Activated CD8-positive, alpha-beta memory T cell treated with anti-CD3 and anti-CD28 coated beads for 4 hours (primary cell): ENCODE results near the gene U2AF2.
A peak's percentile ranks its signal among the peaks of the same experiment; 100 is the strongest.

Experiments
- DNase-seq, 2 donors: peaks; one replicate each; pipeline ENCODE4 v3.0.0-alpha.2; 2020; ENCODE audit warnings: low read depth in 2 of 2

The U2AF2 gene

DNA sequence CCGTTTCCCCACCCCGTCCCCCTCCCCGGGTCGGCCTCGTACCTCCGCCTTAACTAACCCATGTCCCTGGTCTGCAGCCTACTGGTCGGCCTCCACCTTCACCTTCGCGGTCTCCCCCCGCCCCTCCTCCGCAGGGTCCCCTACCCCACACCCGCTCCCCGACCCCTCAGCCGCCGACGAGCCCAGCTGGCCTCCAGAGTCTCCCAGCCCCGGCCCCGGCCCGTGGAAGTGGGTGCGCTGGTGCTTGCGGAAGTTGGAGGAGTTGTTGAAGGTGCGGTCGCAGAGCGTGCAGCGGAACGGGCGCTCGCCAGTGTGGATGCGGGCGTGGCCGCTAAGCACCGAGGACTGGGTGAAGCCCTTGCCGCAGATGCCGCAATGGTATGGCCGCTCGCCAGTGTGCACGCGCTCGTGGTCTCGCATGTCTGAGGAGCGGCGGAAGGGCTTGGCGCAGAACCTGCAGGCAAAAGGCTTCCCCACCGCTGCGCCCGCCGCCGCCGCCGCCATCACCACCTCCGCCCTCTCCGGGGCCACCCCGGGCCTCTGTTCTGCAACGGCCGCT, 33.1 kb upstream of the U2AF2 start:
- DNase-seq = no peak

GRCh38 chr19:55622242-55622969, 32.4 kb upstream of the U2AF2 start:
- DNase-seq = no peak

GRCh38 chr19:55623130-55623529, 31.7 kb upstream of the U2AF2 start:
- no peak for DNase-seq

GRCh38 chr19:55623561-55623960, 31.3 kb upstream of the U2AF2 start:
- no peak for DNase-seq

DNA sequence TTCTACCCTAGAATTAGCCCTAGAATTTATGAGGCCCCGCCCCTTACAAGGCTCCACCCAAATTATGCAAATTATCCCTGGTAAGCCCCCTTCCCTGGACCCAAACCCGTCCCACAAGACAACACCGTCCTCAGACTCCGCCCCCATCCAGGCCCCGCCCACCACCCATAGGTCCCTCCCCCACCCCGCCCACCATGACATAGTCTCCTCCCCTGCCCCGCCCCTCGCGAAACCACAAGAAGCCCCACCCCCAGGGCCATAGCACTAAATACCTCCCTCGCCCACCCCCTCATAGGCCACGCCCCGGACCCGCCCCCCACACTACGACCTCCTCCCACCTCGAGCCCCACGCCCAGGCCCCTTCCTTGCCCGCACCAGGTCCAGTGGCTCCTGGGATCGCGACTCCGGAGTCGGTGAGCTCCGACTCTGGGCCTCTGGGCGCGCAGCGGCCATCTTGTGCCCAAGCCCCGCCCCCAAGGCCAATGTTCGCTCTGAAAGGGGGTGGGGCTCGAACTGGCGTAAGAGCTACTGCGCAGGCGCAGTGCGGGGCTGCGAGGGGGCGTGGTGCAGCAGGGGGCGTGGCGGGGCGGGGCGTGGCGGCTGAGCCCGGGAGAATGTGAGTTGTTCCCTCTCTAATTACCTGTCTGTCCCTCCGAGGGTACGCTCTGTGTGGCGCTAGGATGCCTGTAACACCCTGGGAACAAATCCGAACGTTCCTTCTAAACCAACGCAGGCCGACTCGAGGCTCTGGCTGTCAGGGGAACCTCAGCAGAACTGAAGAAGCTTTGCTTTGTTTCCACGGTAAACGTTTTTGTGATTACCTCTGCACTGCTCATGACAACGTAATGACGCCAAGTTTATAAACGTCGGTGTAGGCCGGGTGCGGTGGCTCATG, 30.5 kb upstream of the U2AF2 start, which contains the start of gene ZNF784:
Gene ZNF784, minus strand, starts transcription at position 458 of the 895 bp plus-strand sequence. Its CDS starts 5 bp downstream, at position 453.
- DNase-seq = peak; percentile 83 to 87

DNA sequence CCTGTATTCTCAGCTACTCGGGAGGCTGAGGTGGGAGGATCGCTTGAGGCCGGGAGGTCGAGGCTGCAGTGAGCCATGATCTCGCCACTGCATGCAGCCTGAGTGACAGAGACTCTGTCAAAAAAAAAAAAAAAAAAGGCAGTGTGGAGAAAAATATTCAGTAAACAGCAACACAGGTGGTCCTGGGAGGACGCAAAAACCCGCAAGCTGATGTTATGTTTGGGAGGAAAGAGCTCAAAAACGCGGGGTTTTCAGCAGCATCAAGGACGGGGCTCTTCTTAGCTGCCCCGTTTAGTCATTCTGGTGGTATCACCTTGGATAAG, 29.9 kb upstream of the U2AF2 start:
- no peak for DNase-seq

GRCh38 chr19:55626350-55626749, 28.5 kb upstream of the U2AF2 start:
- DNase-seq = peak in 1 of 2 donors; percentile 44

GRCh38 chr19:55632463-55632834, 22.4 kb upstream of the U2AF2 start:
- peak; percentile 80 to 81 for DNase-seq

DNA sequence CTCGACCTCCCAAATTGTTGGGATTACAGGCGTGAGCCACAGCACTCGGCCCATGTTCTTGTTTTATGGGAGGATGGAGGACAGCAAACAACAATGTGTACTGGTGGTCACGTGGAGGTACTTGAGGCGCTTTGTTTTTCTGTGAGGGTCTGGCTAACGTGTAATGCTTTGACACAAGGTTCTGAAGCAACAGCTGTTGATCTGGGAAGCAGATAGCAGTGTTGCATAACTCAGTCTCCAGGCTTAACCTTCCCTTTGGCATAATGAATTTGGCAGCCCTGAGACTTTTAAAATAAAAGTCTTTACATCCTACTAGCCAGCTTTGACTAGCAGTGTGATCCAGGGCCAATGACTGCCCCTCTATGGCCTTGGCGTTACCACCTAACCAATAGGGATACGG, 21.0 kb upstream of the U2AF2 start:
- no peak for DNase-seq

DNA sequence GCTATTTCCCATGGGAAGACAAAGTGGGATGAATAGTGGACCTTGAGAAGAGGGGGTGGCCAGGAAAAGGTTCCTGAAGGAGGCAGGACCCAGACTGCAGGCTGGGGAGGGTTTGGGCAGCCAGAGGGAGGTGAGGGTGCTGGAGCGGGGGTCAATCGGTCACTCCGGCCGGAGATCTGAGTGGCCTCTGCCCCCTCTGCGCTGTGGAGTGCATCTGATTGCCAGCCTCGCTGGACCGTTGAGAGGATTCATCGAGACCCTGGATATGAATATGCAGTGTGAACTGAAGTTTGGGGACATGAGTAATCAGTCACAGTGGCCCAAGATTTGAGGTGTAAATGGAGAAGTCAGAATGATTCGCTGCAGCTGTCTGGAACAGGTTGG, 19.5 kb upstream of the U2AF2 start:
- no peak for DNase-seq

GRCh38 chr19:55635856-55636440, 18.9 kb upstream of the U2AF2 start:
- DNase-seq = no peak

- no peak for DNase-seq
Measured at GRCh38 chr19:55636723-55637122, 18.1 kb upstream of the U2AF2 start.

- no peak for DNase-seq
Measured at GRCh38 chr19:55637534-55637933, 17.3 kb upstream of the U2AF2 start.

DNA sequence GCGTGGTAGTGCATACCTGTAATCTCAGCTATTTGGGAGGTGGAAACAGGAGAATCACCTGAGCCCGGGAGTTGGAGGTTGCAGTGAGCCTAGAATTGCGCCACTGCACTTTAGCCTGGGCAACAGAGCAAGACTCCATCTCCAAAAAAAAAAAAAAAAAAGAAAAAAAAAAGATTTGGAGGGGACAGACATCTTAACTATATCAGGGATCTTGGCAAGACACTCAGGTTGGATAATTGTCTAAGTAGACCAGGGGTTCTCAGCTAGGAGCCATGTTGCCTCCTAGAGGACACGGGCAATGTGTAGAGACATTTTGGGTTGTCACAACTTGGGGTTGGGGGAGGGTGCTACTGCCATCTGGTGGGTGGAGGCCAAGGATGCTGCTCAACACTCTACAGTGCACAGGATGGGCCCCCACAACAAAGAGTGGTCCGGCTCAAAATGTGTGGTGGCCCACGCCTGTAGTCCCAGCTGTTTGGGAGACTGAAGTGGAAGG, 15.9 kb upstream of the U2AF2 start:
- DNase-seq = no peak

- DNase-seq = peak in 1 of 2 donors; percentile 44
Measured at GRCh38 chr19:55640043-55640576, 14.7 kb upstream of the U2AF2 start.

GRCh38 chr19:55640577-55641425, 14.0 kb upstream of the U2AF2 start, which contains the start of gene ZNF580:
Gene ZNF580 (plus strand): TSS chr19:55641002. CDS start chr19:55642509, 1,507 bp downstream.
- DNase-seq = no peak

DNA sequence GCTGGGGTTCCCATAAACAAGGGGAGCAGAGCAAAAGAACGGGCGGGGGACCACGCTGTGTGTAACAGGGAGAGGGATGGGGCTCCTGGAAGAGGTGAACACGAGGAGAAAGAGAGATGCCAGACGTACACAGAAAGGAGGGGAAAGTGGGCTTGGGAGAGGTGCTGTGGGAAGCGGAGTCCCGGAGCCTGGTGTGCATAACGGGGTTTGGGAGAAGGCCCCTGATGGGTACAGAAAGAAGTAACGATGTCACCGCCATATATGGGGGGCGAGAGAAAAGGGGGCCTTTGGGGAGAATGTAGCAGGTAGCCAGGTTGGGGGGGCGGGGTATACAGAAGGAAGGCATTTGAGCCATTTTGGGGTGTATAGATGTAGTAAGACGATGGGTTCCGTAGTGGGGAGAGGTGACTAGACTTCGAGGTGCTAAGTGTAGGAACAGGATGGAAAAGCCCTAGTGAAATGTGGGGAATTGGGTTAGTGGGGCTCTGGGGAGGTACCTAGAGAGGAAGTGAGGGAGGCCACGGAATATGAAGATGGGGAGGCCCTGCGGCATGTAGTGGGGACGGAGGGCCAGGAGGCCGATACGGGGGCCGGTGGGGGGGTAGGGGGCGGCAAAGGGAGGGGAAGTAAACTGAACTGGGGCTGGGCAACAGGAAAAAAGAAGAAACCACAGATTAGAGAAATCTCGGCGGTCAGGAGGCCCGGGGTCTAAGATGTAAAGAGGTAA, 13.2 kb upstream of the U2AF2 start:
- no peak for DNase-seq

- no peak for DNase-seq
Measured at GRCh38 chr19:55642153-55643002, 12.5 kb upstream of the U2AF2 start.
